SKM-1 (cell line): Measurements from ENCODE around the gene GTPBP8.
A peak's percentile ranks its signal among the peaks of the same experiment; 100 is the strongest.
"Not testable (repeated sequence)": the region's sequence is repeated elsewhere in the genome, so short reads cannot be mapped to it uniquely, and the experiment has no call there.

Experiments
- DNase-seq: peaks from one replicate; lab custom pipeline; 2025; ENCODE audit not compliant: unreplicated experiment; lab: John Stamatoyannopoulos, UW

GTPBP8 gene

GRCh38 chr3:112995800-112996199, 5.0 kb downstream of the GTPBP8 start:
- DNase-seq: no peak

DNA sequence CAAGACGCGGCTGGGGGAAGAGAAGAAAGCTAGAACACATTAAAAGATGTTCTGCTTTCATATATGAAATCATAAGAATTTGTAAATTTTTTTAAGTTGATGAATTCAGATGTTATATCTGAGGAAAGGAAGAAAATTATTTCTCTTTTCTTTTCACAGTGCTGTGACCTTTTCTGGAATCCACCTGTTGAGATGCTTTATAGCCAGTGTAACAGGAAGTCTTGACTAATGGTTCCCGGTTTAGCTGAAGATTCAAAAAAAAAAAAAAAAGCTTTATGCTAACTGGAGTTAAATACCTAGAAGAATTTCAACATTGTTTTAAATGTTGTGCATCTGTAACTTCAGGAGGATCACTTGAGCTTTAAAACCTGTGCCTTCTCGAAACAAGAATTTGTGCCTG, 9.9 kb downstream of the GTPBP8 start:
- no peak for DNase-seq

- no peak for DNase-seq
These were observed 11.3 kb downstream of the GTPBP8 start for GRCh38 chr3:113002037-113002436.

DNA sequence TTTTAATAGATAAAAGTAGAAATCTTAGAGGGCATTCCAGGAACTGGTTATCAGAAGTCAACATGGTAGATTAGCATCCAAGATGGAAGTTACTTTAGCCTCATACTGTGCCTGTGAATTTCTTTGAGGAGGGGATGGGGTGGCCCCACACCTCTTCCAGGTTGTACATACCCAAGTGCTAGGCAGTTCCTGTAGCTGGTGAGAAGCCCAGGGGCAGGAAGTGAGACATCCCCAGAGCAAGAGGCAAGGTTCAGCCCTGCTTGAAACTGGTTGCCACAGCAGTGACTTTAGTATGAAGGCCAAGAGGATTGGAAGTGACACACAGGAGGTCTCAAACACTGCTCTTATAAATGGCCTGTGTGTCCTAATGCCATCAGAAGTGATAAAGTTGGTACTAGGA, 11.9 kb downstream of the GTPBP8 start:
- no peak for DNase-seq

DNA sequence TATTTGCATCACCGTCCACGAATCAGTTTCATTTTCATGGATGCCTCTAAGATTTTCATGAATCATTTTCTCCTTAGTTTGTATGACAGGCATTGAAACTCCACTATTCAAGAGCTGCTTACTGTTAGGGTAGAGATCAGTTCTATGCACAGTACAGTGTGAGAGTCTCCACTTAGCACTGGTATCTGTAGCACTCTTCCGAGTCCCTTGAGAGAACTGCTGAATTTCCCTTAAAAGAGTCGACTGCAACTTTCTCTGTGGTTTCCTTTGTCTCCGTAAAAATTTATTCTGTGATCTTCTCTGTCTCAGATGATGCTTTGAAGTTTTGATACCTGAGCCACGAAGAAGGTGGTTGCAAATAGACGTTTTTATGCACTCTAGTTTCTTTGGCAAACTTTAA, 14.8 kb downstream of the GTPBP8 start:
- no peak for DNase-seq

DNA sequence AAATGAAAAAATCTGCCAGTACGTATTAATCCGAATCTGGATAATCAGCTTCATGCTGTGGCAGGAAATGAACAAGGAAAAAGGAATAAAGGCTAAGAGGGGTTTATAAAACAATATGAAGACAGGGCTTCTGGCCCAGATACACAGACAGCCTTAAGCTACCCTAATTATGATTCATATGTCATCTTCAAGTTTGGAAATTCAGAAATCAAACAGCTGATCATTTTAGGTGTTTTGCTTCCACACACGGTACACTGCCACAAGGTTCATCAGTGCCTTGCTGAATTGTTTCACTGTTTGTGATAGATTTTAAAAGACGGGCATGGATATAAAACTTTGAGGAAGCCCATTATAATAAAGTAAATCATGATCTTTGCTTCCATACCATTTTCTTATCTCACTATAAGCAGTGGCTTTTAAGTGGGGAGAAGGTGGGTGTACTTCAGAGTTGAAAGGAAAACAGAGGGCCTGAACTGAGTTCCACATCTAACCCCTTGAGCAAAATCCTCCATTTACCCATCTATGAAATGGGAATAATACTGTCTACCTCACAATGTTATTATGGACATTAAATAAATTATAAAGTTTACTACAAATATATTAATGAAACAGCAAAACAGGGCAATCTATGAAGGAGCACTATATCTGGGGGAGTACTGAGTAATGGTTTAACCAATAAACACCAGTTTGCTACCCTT, 15.7 kb downstream of the GTPBP8 start:
- no peak for DNase-seq

- DNase-seq: no peak
These were observed 17.3 kb downstream of the GTPBP8 start for GRCh38 chr3:113008117-113008516.

DNA sequence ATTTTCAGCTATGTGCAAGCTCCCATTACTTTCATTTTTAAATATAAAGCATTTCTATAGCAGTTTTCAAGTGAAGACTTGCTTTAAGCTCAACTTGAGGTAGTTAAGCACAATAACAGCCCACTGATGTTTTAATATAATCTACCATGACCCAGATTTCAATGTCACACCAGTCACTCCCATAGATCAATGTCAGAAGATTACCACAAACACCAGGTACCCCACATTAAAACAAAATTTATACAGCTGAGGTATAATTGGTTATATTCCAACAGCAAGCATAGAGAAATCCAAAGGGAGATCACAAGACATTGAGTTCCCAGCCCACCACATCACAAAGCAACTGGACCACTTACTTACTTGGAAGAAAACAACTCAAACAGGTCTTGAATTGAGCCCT, 22.8 kb downstream of the GTPBP8 start:
- no peak for DNase-seq

GRCh38 chr3:113018536-113019181, 27.9 kb downstream of the GTPBP8 start:
- no peak for DNase-seq

- peak; percentile 76 for DNase-seq
These were observed 28.7 kb downstream of the GTPBP8 start for GRCh38 chr3:113019182-113020137.

GRCh38 chr3:113021471-113021870, 30.7 kb downstream of the GTPBP8 start:
- no peak for DNase-seq

- DNase-seq: no peak
These were observed 43.2 kb downstream of the GTPBP8 start for GRCh38 chr3:113034011-113034410.

GRCh38 chr3:113035387-113035982, 44.7 kb downstream of the GTPBP8 start:
- DNase-seq: peak; percentile 62

GRCh38 chr3:113038328-113038727, 47.5 kb downstream of the GTPBP8 start:
- DNase-seq: no peak

- no peak for DNase-seq
These were observed 48.8 kb downstream of the GTPBP8 start for GRCh38 chr3:113039546-113039945.

DNA sequence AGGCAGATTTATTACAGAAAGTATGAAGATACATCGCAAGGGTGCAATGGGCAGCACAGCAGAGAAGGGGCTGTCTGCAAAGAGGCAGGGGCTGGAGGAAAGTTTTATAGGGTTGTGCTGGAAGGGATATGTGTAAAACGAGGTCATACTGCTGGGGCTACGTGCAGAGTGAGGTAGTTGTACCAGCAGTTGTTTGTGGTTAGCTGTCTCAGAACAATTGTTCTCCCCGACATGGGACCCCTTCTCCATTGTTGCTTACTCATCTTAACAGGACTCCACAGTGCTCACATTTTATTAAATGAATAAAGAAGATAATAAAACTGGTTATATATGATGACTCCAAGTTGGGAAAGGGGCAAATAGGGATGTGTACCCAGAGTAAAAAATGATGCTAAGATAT, 49.4 kb downstream of the GTPBP8 start:
- DNase-seq: no peak

- no peak for DNase-seq
These were observed 52.9 kb downstream of the GTPBP8 start for GRCh38 chr3:113043686-113044085.

DNA sequence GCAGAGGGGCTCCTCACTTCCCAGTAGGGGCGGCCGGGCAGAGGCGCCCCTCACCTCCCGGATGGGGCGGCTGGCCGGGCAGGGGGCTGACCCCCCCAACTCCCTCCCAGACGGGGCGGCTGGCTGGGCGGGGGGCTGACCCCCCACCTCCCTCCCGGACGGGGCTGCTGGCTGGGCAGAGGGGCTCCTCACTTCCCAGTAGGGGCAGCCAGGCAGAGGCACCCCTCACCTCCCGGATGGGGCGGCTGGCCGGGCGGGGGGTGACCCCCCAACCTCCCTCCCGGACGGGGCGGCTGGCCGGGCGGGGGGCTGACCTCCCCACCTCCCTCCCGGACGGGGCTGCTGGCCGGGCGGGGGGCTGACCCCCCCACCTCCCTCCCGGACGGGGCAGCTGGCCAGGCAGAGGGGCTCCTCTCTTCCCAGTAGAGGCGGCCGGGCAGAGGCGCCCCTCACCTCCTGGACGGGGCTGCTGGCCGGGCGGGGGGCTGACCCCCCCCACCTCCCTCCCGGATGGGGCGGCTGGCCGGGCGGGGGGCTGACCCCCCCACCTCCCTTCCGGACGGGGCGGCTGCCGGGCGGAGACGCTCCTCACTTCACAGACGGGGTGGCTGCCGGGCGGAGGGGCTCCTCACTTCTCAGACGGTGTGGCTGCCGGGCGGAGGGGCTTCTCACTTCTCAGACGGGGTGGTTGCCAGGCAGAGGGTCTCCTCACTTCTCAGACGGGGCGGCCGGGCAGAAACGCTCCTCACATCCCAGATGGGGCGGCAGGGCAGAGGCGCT, 55.6 kb downstream of the GTPBP8 start:
- DNase-seq: not testable (repeated sequence)

DNA sequence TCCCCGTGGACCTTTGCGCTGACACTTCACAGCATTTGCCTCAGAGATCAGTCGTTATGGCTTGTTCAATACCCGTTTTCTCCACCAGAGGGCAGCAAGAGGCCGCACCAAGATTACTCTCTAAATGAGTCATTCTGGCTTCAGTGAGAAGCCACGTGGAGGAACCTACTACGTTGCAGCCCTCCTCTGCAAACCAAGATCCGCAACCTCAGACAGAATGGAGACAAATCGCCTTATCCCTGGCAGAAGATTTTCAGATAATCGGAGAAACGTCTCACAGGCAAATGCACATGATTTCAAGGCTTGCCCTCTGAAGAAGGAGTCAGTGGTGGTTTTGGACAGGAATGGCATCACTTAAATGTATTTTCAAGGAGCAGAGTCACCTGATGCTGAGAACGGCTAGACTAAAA, 60.5 kb downstream of the GTPBP8 start:
- DNase-seq: peak; percentile 40
